HepG2 (cell line): Measurements from ENCODE around the gene PGGT1B. TPM values are rescaled to one million over a fixed set of nuclear protein-coding genes. Genes with fewer than 3 reads are reported as not detected.

Experiments
- ARHGAP35 ChIP-seq: sonication (generic); formaldehyde crosslinking; IDR thresholded peaks from 2 replicates; pipeline ENCODE4 v1.9.0; 2022; ENCODE audit warnings: mild to moderate bottlenecking, inconsistent platforms, moderate library complexity, missing genetic modification reagents, borderline replicate concordance
- FLYWCH1 ChIP-seq: sonication (generic); formaldehyde crosslinking; IDR thresholded peaks from 2 replicates; pipeline ENCODE4 v1.8.1; 2023; ENCODE audit warnings: mild to moderate bottlenecking, missing genetic modification reagents
- JUNB ChIP-seq: sonication (generic); formaldehyde crosslinking; IDR thresholded peaks from 2 replicates; pipeline ENCODE4 v1.8.0; 2022; ENCODE audit warnings: missing genetic modification reagents, mild to moderate bottlenecking, borderline replicate concordance
- KLF16 ChIP-seq, 2 experiments: sonication (generic) in 1 of 2; formaldehyde crosslinking in 1 of 2; IDR thresholded peaks; 2 replicates each; pipeline versions ENCODE4 v1.6.1 to v1.8.0; 2016 to 2023; ENCODE audit warnings: missing genetic modification reagents in 2 of 2, missing compliant biosample characterization in 1 of 2
- MAFG ChIP-seq: sonication (generic); formaldehyde crosslinking; IDR thresholded peaks from 2 replicates; pipeline ENCODE4 v1.5.1; 2020; ENCODE audit warnings: mild to moderate bottlenecking, missing genetic modification reagents
- MBD4 ChIP-seq: IDR thresholded peaks from 2 replicates; pipeline ENCODE4 v1.6.1; 2012; ENCODE audit warnings: low read length, inconsistent platforms, borderline replicate concordance
- NFYC ChIP-seq: IDR thresholded peaks from 2 replicates; pipeline ENCODE4 v1.6.1; 2016; ENCODE audit warnings: missing genetic modification reagents, missing compliant biosample characterization
- PAX8 ChIP-seq: sonication (generic); formaldehyde crosslinking; IDR thresholded peaks from 2 replicates; pipeline ENCODE4 v1.8.0; 2022; ENCODE audit warnings: mild to moderate bottlenecking, missing genetic modification reagents, borderline replicate concordance
- POLR2AphosphoS2 ChIP-seq: IDR thresholded peaks from 2 replicates; pipeline ENCODE4 v1.6.1; 2011; ENCODE audit warnings: low read depth, low read length, improper control_type of control experiment
- POLR2G ChIP-seq: fragments of 200-400 bp; formaldehyde crosslinking; IDR thresholded peaks from 2 replicates; pipeline ENCODE4 v1.6.1; 2018; ENCODE audit warnings: mild to moderate bottlenecking, low read depth, low read length, moderate library complexity
- SMAD9 ChIP-seq: sonication (generic); formaldehyde crosslinking; IDR thresholded peaks from 2 replicates; pipeline ENCODE4 v1.5.1; 2020; ENCODE audit warnings: mild to moderate bottlenecking, missing genetic modification reagents
- TGIF2 ChIP-seq: IDR thresholded peaks from 2 replicates; pipeline ENCODE4 v1.6.1; 2016; ENCODE audit warnings: control low read depth, missing compliant biosample characterization
- ZNF501 ChIP-seq: sonication (generic); formaldehyde crosslinking; IDR thresholded peaks from 2 replicates; pipeline ENCODE4 v1.5.1; 2020; ENCODE audit warnings: mild to moderate bottlenecking, moderate library complexity, missing genetic modification reagents
- ZNF547 ChIP-seq: sonication (generic); formaldehyde crosslinking; IDR thresholded peaks from 2 replicates; pipeline ENCODE4 v1.5.1; 2020; ENCODE audit warnings: mild to moderate bottlenecking, missing genetic modification reagents
- ZNF556 ChIP-seq: sonication (generic); formaldehyde crosslinking; IDR thresholded peaks from 2 replicates; pipeline ENCODE4 v1.4.0; 2020; ENCODE audit warnings: mild to moderate bottlenecking, missing genetic modification reagents, borderline replicate concordance
- ZNF746 ChIP-seq: sonication (generic); formaldehyde crosslinking; IDR thresholded peaks from 2 replicates; pipeline ENCODE4 v1.8.0; 2022; ENCODE audit warnings: mild to moderate bottlenecking, missing genetic modification reagents
- ZNF747 ChIP-seq: sonication (generic); formaldehyde crosslinking; IDR thresholded peaks from 2 replicates; pipeline ENCODE4 v1.8.1; 2023; ENCODE audit warnings: missing genetic modification reagents, mild to moderate bottlenecking, borderline replicate concordance
- ZSCAN22 ChIP-seq: sonication (generic); formaldehyde crosslinking; IDR thresholded peaks from 2 replicates; pipeline ENCODE4 v1.4.0; 2020; ENCODE audit warnings: mild to moderate bottlenecking, missing genetic modification reagents
- ZSCAN31 ChIP-seq: sonication (generic); formaldehyde crosslinking; IDR thresholded peaks from 2 replicates; pipeline ENCODE4 v1.5.0; 2020; ENCODE audit warnings: low read depth, mild to moderate bottlenecking, missing genetic modification reagents
- polyA plus RNA-seq, 8 experiments: library from polyadenylated mRNA; depleted of rRNA in 3 of 8; stranded (reverse) in 7 of 8; unstranded in 1 of 8; fragments of >200 nt; fragmentation: Illumina TruSeq in 4 of 8; extraction: Trizol in 4 of 8; gene quantifications; 2 replicates each; pipeline versions ENCODE4 v1.2.1 to v1.2.3, GENCODE V29; 2011 to 2016; ENCODE audit warnings: low read depth in 4 of 8, missing spikeins in 1 of 8, mixed read lengths in 1 of 8; ENCODE audit not compliant: insufficient read depth in 1 of 8
- total RNA-seq, 5 experiments: library from RNA; depleted of rRNA; stranded (reverse); fragments of >200 nt; fragmentation: Illumina TruSeq; extraction: Trizol; gene quantifications; 2 replicates each; pipeline ENCODE4 v1.2.3, GENCODE V29; 2016; ENCODE audit warnings: low read depth in 1 of 5
- TF ChIP-seq, protein P1 (sequence below): sonication (generic); formaldehyde crosslinking; IDR thresholded peaks from 2 replicates; pipeline ENCODE4 v1.4.0; 2020; ENCODE audit warnings: missing genetic modification reagents
- TF ChIP-seq, protein P2 (sequence below): sonication (generic); formaldehyde crosslinking; IDR thresholded peaks from 2 replicates; pipeline ENCODE4 v1.8.1; 2023; ENCODE audit warnings: mild to moderate bottlenecking, missing genetic modification reagents
- TF ChIP-seq, protein P3 (sequence below): sonication (generic); formaldehyde crosslinking; IDR thresholded peaks from 2 replicates; pipeline ENCODE4 v1.5.0; 2020; ENCODE audit warnings: missing genetic modification reagents
- TF ChIP-seq, protein P4 (sequence below): IDR thresholded peaks from 2 replicates; pipeline ENCODE4 v1.6.1; 2012; ENCODE audit warnings: inconsistent platforms
- TF ChIP-seq, protein P5 (sequence below): sonication (generic); formaldehyde crosslinking; IDR thresholded peaks from 2 replicates; pipeline ENCODE4 v1.4.0; 2020; ENCODE audit warnings: missing genetic modification reagents

Gene PGGT1B
- total and polyA plus RNA-seq, 2 of the 13 experiments (the other 11 are each of a cell fraction or from before 2014, with no cell fraction given), result 2.4 to 42.7 TPM

DNA sequence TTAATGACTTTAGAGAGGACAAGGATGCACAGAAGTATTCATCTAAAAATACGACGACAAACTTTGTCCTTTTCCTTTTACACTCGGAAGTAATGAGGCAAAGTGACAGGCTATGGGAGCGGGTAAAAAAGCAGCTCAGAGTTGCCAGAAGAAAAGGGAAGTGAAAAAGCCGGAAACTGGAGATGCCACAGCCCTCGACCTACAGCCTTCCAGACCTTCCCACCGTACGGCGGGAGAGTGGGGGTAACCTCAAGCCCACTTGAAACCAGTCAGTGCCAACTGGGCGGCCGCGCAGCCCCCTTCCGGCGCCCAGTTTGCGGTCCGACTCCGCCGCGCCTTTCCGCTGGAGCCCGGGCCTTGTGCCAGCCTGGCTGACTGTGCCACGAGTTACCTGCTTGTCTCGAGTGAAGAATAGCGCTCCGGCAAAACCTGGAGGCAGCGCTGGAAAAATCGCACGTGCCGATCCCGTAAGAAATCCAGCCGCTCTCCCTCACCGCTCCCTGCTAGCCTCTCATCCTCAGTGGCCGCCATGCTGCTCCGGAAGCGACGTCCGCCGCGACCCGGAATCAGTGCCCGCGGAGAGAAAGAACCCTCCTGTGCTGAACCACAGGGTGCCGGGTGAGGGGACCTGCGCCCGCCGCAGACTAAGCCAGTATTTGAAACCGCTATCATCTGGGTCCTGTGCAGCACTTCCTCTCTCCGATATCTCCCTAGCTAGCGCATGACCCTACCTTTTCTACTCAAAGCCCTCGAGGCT, at the start of gene PGGT1B (continued):
- TF ChIP-seq, protein P1, sequence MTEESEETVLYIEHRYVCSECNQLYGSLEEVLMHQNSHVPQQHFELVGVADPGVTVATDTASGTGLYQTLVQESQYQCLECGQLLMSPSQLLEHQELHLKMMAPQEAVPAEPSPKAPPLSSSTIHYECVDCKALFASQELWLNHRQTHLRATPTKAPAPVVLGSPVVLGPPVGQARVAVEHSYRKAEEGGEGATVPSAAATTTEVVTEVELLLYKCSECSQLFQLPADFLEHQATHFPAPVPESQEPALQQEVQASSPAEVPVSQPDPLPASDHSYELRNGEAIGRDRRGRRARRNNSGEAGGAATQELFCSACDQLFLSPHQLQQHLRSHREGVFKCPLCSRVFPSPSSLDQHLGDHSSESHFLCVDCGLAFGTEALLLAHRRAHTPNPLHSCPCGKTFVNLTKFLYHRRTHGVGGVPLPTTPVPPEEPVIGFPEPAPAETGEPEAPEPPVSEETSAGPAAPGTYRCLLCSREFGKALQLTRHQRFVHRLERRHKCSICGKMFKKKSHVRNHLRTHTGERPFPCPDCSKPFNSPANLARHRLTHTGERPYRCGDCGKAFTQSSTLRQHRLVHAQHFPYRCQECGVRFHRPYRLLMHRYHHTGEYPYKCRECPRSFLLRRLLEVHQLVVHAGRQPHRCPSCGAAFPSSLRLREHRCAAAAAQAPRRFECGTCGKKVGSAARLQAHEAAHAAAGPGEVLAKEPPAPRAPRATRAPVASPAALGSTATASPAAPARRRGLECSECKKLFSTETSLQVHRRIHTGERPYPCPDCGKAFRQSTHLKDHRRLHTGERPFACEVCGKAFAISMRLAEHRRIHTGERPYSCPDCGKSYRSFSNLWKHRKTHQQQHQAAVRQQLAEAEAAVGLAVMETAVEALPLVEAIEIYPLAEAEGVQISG, result peak; percentile 92
- TF ChIP-seq POLR2G (peak; percentile 97), ARHGAP35 (no peak), ZSCAN31 (peak; percentile 59; the same call in 1 of the 2 replicates), KLF16 (CRISPR knock-in tag; IDR thresholded peaks at IDR 0.05) (peak in 1 of 2 experiments; percentile 86; a peak in 2 of 4 replicates), PAX8 (no peak), NFYC (CRISPR knock-in tag) (0 out of 2 replicates have a peak, but pooled peaks have one; percentile 13), ZNF747 (CRISPR knock-in tag) (no peak), ZNF746 (CRISPR knock-in tag) (peak; percentile 57; the same call in 1 of the 2 replicates), TGIF2 (CRISPR knock-in tag) (no peak), POLR2AphosphoS2 (no peak), FLYWCH1 (CRISPR knock-in tag) (no peak), JUNB (CRISPR knock-in tag) (no peak), MBD4 (no peak), ZNF556 (peak; percentile 79; the same call in 1 of the 2 replicates), MAFG (no peak), ZSCAN22 (CRISPR knock-in tag) (no peak), ZNF547 (CRISPR knock-in tag) (peak; percentile 90; the same call in 1 of the 2 replicates), ZNF501 (CRISPR knock-in tag) (peak; percentile 92), SMAD9 (no peak)
- TF ChIP-seq, protein P2, sequence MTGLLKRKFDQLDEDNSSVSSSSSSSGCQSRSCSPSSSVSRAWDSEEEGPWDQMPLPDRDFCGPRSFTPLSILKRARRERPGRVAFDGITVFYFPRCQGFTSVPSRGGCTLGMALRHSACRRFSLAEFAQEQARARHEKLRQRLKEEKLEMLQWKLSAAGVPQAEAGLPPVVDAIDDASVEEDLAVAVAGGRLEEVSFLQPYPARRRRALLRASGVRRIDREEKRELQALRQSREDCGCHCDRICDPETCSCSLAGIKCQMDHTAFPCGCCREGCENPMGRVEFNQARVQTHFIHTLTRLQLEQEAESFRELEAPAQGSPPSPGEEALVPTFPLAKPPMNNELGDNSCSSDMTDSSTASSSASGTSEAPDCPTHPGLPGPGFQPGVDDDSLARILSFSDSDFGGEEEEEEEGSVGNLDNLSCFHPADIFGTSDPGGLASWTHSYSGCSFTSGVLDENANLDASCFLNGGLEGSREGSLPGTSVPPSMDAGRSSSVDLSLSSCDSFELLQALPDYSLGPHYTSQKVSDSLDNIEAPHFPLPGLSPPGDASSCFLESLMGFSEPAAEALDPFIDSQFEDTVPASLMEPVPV (CRISPR knock-in tag), result no peak
- TF ChIP-seq, protein P3, sequence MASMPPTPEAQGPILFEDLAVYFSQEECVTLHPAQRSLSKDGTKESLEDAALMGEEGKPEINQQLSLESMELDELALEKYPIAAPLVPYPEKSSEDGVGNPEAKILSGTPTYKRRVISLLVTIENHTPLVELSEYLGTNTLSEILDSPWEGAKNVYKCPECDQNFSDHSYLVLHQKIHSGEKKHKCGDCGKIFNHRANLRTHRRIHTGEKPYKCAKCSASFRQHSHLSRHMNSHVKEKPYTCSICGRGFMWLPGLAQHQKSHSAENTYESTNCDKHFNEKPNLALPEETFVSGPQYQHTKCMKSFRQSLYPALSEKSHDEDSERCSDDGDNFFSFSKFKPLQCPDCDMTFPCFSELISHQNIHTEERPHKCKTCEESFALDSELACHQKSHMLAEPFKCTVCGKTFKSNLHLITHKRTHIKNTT, result no peak
- TF ChIP-seq, protein P4, sequence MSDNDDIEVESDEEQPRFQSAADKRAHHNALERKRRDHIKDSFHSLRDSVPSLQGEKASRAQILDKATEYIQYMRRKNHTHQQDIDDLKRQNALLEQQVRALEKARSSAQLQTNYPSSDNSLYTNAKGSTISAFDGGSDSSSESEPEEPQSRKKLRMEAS, result peak; percentile 69
- TF ChIP-seq, protein P5, sequence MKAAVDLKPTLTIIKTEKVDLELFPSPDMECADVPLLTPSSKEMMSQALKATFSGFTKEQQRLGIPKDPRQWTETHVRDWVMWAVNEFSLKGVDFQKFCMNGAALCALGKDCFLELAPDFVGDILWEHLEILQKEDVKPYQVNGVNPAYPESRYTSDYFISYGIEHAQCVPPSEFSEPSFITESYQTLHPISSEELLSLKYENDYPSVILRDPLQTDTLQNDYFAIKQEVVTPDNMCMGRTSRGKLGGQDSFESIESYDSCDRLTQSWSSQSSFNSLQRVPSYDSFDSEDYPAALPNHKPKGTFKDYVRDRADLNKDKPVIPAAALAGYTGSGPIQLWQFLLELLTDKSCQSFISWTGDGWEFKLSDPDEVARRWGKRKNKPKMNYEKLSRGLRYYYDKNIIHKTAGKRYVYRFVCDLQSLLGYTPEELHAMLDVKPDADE (CRISPR knock-in tag), result no peak
